Kidney (tissue), 14 donors: Measurements from ENCODE around the gene ETS1. TPM values are rescaled to one million over a fixed set of nuclear protein-coding genes. Genes with fewer than 3 reads are reported as not detected.

Source experiments
- DNase-seq, 5 donors: peaks; one replicate each; pipeline ENCODE4 v3.0.0-alpha.2; 2013 to 2020
- FAIRE-seq: peaks from 2 replicates; lab custom pipeline; 2012; peaks lifted over from hg19 to GRCh38; lab: Jason Lieb, UNC
- H3K27ac ChIP-seq, 2 donors: one replicate each; pipeline ENCODE4 v1.7.0; 2013; ENCODE audit warnings: low read depth in 2 of 2, low read length in 2 of 2, inconsistent platforms in 1 of 2
- H3K27me3 ChIP-seq: one replicate; pipeline ENCODE4 v1.7.1; 2013; ENCODE audit warnings: low read length, inconsistent platforms; ENCODE audit not compliant: control insufficient read depth, insufficient read depth
- H3K36me3 ChIP-seq, 3 donors: one replicate each; pipeline versions ENCODE4 v1.7.0 to v1.7.1; 2013; ENCODE audit warnings: low read length in 3 of 3, control low read depth in 1 of 3, inconsistent platforms in 1 of 3; ENCODE audit not compliant: insufficient read depth in 3 of 3, control insufficient read depth in 2 of 3
- H3K4me1 ChIP-seq, 3 donors: one replicate each; pipeline versions ENCODE4 v1.7.0 to v1.7.1; 2013; ENCODE audit warnings: low read length in 3 of 3, inconsistent platforms in 1 of 3, low read depth in 1 of 3; ENCODE audit not compliant: control insufficient read depth in 2 of 3, insufficient read depth in 2 of 3
- H3K4me3 ChIP-seq, 3 donors: one replicate each; pipeline versions ENCODE4 v1.7.0 to v1.8.1; 2013; ENCODE audit warnings: low read length in 3 of 3, control low read depth in 1 of 3, inconsistent platforms in 1 of 3
- H3K9ac ChIP-seq, 3 donors: one replicate each; pipeline versions ENCODE4 v1.7.0 to v1.7.1; 2013; ENCODE audit warnings: low read length in 3 of 3, control low read depth in 1 of 3, inconsistent platforms in 1 of 3
- H3K9me3 ChIP-seq, 3 donors: one replicate each; pipeline versions ENCODE4 v1.7.0 to v1.7.1; 2013; ENCODE audit warnings: low read length in 3 of 3, control low read depth in 1 of 3, inconsistent platforms in 1 of 3; ENCODE audit not compliant: control insufficient read depth in 2 of 3, insufficient read depth in 1 of 3
- intact Hi-C: fragments of 100-400 bp; cut with DNase I; formaldehyde crosslinking; loops from one replicate; pipeline ENCODE4 v1.11.1; 2022
- polyA plus RNA-seq: library from polyadenylated mRNA; stranded (reverse); fragments of 350-450 nt; fragmentation: Illumina TruSeq; extraction: RNeasy Lipid Tissue Mini Kit (QIAGEN cat#74804); gene quantifications from one replicate; pipeline ENCODE4 v1.2.3, GENCODE V29; 2014; ENCODE audit warnings: low read depth, low replicate concordance; ENCODE audit not compliant: insufficient read depth
- total RNA-seq: library from RNA; stranded (reverse); fragmentation: NEBNext Ultra II Directional; extraction: Animal tissue kit (Norgen Biotek cat#: 25700); gene quantifications from one replicate; pipeline ENCODE4 v1.2.1, GENCODE V29; 2021
- TF ChIP-seq, protein P1 (sequence below): IDR thresholded peaks from 3 replicates; pipeline ENCODE4 v1.5.1; 2012; ENCODE audit warnings: mild to moderate bottlenecking, moderate library complexity, borderline replicate concordance; ENCODE audit not compliant: insufficient read depth; ENCODE audit errors: extremely low read depth
- donor health status: control.
- donor health status: control.
- donor health status: control.
- donor health status: control.
- donor health status: control.
- donor health status: DM: yes; HTN: yes; CAD: no.
- donor health status: Normal renal cell carcinoma (clear cell type).

ETS1 gene
- total and polyA plus RNA-seq, 2 donors from 2014 or later = 23.5 to 124 TPM

DNA sequence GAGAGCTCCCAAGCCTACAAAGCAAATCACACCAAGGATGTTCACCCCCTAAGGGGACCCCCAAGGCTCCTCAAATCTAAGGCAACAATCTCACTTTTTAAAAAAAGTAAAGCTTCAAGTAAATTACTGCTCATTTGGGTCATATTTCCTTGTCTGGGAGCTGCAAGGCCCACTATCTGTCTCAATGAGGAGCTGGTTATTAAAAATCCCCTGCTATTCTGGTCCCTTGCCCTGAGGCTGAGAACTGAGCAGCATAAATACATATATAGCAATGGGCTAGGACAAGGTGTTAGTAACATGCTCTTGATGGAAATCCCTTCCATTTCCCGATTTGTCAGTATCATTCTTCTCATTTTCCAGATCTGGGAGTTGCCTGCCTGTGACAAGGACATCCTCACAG, 119.2 kb downstream of the ETS1 start:
- intact Hi-C loops = no loop called here
- peaks cover 0 to 31% (median 30%) of the 10 kb centered on the region in 3 donors for H3K4me1 ChIP-seq
- DNase-seq = no peak
- peaks cover 0 to 2% (median 0%) of the 10 kb centered on the region in 3 donors for H3K36me3 ChIP-seq
- peak overlapping the region in 1 of 2 donors; percentile 73 for H3K27ac ChIP-seq
- no peak overlapping the region for H3K9ac ChIP-seq
- TF ChIP-seq, protein P1, sequence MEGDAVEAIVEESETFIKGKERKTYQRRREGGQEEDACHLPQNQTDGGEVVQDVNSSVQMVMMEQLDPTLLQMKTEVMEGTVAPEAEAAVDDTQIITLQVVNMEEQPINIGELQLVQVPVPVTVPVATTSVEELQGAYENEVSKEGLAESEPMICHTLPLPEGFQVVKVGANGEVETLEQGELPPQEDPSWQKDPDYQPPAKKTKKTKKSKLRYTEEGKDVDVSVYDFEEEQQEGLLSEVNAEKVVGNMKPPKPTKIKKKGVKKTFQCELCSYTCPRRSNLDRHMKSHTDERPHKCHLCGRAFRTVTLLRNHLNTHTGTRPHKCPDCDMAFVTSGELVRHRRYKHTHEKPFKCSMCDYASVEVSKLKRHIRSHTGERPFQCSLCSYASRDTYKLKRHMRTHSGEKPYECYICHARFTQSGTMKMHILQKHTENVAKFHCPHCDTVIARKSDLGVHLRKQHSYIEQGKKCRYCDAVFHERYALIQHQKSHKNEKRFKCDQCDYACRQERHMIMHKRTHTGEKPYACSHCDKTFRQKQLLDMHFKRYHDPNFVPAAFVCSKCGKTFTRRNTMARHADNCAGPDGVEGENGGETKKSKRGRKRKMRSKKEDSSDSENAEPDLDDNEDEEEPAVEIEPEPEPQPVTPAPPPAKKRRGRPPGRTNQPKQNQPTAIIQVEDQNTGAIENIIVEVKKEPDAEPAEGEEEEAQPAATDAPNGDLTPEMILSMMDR = no peak
- no peak for FAIRE-seq
- H3K4me3 ChIP-seq = no peak overlapping the region
- no peaks in the 10 kb centered on the region for H3K9me3 ChIP-seq
- no peaks in the 10 kb centered on the region for H3K27me3 ChIP-seq

- H3K36me3 ChIP-seq = peaks cover 0 to 2% (median 2%) of the 10 kb centered on the region in 3 donors
- FAIRE-seq (no peak), DNase-seq (peak in 1 of 5 donors; percentile 73)
- no peak overlapping the region for H3K4me3 ChIP-seq
- H3K9ac ChIP-seq = no peak overlapping the region
- no peaks in the 10 kb centered on the region for H3K27me3 ChIP-seq
- H3K4me1 ChIP-seq = peaks cover 0 to 30% (median 28%) of the 10 kb centered on the region in 3 donors
- TF ChIP-seq, protein P1 = no peak
- no peaks in the 10 kb centered on the region for H3K9me3 ChIP-seq
- intact Hi-C loops = no loop called here
- peak overlapping the region; percentile 58 to 74 for H3K27ac ChIP-seq
These were observed 119.7 kb downstream of the ETS1 start for GRCh38 chr11:128467610-128468041.

DNA sequence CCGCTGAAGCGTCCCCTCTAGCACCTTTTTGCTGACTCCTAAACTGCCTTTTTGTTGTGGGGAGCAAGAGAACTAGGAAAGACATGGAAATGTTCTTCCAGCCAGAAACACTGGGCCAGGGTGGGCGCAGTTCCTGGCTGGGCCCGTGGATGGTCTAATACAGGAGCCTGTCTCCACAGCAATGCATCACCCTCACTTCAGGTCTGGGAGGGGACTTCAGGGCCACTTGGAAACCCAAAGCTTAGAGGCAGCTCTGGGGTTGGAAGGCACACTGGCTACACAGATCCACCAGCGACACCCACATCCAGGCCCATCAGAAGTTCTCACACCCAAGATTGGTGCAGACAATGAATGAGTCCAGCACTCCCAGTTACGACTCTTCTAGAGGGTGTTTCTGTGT, 120.3 kb downstream of the ETS1 start:
- H3K4me1 ChIP-seq = peaks cover 0 to 30% (median 26%) of the 10 kb centered on the region in 3 donors
- no peak overlapping the region for H3K9ac ChIP-seq
- no peak for FAIRE-seq
- TF ChIP-seq, protein P1 = no peak
- peaks cover 0 to 8% (median 0%) of the 10 kb centered on the region in 3 donors for H3K36me3 ChIP-seq
- no peak for DNase-seq
- no peak overlapping the region for H3K4me3 ChIP-seq
- no peaks in the 10 kb centered on the region for H3K9me3 ChIP-seq
- intact Hi-C loops = no loop called here
- no peaks in the 10 kb centered on the region for H3K27me3 ChIP-seq
- H3K27ac ChIP-seq = peak overlapping the region; percentile 58 to 74
